Measurements from ENCODE around the gene TMEM178B.

DNA sequence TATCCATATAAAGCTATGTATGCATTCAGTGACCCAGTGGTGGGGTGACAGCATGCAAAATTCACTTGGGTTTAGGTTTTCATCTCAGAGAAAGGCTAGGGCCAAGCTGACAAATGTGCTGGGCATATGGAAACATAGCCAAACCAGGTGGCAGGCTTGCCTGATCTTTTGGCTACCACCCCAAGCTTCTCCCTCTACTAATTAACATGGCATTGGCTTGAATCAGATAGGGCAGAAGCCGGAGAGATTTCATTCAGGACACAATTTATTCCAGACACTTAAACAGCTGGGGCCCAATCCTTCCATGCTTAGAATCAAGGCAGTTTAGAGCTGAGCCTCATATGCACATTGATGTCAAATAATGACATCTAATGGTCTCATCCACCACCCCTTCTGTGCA, 381.9 kb downstream of the TMEM178B start:
- TF ChIP-seq, protein P1, sequence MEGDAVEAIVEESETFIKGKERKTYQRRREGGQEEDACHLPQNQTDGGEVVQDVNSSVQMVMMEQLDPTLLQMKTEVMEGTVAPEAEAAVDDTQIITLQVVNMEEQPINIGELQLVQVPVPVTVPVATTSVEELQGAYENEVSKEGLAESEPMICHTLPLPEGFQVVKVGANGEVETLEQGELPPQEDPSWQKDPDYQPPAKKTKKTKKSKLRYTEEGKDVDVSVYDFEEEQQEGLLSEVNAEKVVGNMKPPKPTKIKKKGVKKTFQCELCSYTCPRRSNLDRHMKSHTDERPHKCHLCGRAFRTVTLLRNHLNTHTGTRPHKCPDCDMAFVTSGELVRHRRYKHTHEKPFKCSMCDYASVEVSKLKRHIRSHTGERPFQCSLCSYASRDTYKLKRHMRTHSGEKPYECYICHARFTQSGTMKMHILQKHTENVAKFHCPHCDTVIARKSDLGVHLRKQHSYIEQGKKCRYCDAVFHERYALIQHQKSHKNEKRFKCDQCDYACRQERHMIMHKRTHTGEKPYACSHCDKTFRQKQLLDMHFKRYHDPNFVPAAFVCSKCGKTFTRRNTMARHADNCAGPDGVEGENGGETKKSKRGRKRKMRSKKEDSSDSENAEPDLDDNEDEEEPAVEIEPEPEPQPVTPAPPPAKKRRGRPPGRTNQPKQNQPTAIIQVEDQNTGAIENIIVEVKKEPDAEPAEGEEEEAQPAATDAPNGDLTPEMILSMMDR (IDR thresholded peaks at IDR 0.05; ENCODE audit: insufficient read depth, low read length) = no peak
- no peak for TF ChIP-seq POLR2AphosphoS5 (IDR thresholded peaks at IDR 0.05; ENCODE audit: low read depth)
